ENCODE data around the gene STK32B.

DNA sequence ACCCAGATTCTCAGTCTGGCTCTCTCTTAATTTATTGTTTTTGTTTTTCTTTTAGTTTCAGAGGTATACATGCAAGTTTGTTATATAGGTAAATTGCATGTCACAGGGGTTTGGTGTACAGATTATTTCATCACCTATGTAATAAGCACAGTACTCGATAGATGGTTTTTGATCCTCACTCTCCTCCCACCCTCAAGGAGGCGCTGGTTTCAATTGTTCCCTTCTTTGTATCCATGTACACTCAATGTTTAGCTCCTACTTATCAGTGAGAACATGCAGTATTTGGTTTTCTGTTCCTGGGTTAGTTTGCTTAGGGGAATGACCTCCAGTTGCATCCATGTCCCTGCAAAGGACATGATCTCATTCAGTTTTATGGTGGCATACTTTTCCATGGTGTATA, 198.4 kb downstream of the STK32B start:
- TF ChIP-seq, protein P1, sequence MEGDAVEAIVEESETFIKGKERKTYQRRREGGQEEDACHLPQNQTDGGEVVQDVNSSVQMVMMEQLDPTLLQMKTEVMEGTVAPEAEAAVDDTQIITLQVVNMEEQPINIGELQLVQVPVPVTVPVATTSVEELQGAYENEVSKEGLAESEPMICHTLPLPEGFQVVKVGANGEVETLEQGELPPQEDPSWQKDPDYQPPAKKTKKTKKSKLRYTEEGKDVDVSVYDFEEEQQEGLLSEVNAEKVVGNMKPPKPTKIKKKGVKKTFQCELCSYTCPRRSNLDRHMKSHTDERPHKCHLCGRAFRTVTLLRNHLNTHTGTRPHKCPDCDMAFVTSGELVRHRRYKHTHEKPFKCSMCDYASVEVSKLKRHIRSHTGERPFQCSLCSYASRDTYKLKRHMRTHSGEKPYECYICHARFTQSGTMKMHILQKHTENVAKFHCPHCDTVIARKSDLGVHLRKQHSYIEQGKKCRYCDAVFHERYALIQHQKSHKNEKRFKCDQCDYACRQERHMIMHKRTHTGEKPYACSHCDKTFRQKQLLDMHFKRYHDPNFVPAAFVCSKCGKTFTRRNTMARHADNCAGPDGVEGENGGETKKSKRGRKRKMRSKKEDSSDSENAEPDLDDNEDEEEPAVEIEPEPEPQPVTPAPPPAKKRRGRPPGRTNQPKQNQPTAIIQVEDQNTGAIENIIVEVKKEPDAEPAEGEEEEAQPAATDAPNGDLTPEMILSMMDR (IDR thresholded peaks at IDR 0.05): no peak
- TF ChIP-seq EP300 (IDR thresholded peaks at IDR 0.05) (no peak), POLR2A (IDR thresholded peaks at IDR 0.05) (no peak)
